ENCODE results near the gene B9D2.

The B9D2 gene

DNA sequence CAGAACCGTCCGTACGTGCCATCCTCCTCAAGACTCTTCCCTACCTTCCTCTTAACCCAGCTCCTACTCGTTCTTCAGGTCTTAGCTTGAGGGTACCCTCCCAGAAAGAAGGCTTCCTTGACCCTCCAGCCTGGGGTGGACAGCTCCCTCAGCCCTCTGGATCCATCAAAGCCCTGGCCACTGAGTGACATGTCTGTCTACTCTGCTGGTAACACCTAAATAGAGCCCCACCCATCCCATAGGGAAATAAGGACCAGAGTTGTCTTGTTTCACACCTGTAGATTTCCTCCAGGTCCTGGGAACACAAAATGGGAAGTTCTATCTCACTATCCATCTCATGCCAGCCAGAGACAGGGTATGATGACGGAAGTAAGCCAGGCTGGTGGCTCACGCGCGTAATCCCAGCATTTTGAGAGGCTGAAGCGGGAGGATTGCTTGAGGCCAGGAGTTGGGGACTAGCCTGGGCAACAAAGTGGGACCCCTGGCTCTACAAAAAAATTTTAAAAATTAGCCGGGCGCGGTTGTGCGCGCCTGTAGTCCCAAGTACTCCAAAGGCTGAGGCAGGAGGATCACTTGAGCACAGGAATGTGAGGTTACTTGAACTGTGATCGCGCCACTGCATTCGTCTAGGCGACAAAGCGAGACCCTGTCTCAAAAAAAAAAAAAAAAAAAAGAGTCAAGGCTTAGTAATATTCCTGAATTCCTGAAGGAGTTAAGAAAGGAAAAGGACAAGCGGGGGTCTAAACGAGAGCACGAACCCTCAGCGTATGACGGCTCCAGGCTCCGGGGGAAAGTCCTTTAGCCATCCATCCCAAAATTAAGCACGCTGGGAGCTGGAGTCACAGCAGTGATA lies 54.5 kb downstream of the B9D2 start:
- DNase-seq (ENCODE audit: low spot score), result no peak

DNA sequence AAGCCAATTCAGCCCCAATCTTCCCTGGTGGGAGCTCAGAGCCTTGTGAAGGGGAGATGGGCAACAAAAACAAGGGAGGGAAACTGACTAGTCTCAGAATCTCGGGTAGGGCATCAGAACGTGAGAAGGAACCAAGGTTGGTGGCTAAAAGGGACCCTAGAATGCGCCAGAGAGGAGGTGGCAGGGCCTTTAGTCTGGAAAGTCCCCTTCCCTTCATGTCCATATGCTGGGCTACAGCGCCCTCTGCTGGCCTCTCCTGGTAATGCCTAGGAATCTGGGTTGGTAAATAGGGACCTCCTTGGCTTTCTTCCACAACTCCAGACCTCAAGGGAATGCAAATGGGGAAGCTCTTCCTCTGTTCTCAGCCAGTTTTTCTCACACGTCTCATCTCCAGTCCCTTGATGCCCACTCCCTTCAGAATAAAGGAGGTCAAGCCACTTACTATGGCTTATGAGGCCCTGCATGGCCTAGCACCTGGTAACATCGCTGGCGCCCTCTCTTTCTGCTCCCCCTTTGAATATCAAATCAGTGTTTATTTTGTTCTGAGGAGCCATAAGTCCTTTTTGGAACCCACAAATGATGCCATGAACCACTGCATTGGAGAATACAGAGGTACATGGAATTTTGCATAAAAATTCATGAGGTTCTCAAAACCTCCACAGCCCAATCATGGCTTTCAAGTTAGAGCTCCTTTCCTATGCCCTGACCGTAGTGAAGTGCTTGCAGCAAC lies 55.3 kb downstream of the B9D2 start:
- DNase-seq (ENCODE audit: low spot score), result peak; percentile 89

DNA sequence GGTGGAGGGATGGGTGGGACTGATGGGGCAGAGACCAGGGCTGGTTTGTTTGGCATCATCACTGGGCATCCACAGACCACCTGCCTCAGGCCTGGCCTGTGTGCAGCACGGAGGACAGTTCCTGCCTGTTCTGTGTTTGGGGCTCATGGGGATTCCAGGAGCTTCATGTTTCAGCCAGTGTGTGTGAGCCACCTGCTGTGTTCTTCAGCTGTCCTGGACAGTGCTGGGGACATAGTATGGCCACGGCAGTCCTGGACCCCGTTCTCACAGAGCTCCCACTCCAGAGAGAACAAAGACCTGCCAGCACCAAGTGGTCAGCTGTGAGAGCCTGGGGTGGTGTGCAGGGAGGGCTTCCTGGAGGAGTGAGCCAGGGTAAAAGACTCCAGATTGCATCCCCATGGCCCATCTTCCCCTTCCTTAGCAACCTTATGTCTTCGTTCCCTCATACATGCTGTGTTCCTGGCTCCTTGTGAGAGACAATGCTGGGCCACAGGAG lies 55.9 kb downstream of the B9D2 start:
- no peak for DNase-seq (ENCODE audit: low spot score)

DNA sequence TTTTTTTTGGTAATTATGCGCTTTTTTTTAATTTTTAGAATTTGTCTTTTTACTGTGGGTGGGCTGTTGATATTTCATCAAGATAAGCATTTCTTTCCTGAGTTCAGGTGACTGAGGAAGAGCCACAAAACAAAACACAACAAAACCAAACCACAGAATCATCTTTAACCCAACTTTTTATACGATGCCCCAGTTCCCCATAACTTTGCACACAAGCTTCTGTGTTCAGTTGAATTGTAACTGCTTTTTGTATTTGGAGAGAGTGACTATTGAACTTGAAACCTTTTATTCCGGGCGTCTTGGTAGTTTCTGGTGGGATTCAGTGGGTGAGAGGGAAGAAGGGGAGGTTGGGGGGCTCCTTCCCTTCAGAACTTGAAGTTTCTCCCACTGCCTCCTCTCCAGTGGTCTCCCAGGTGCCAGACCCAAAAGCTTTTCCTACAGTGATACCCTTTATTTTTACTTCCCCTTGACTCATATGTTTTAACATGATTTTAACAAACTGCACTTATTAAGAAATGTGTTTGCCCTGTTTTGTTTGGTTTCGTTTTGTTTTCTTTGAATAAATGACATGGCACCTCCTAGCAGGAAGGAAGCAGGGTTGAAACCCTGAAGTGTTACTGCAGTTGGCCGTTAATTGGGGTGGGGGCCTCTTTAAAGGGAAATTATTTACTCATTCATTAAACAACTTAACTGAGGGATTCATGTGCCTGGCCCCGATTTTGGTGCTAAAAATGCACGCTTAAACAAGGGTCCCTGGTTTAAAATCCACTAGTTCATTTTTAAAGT lies 56.7 kb downstream of the B9D2 start:
- no peak for DNase-seq (ENCODE audit: low spot score)

DNA sequence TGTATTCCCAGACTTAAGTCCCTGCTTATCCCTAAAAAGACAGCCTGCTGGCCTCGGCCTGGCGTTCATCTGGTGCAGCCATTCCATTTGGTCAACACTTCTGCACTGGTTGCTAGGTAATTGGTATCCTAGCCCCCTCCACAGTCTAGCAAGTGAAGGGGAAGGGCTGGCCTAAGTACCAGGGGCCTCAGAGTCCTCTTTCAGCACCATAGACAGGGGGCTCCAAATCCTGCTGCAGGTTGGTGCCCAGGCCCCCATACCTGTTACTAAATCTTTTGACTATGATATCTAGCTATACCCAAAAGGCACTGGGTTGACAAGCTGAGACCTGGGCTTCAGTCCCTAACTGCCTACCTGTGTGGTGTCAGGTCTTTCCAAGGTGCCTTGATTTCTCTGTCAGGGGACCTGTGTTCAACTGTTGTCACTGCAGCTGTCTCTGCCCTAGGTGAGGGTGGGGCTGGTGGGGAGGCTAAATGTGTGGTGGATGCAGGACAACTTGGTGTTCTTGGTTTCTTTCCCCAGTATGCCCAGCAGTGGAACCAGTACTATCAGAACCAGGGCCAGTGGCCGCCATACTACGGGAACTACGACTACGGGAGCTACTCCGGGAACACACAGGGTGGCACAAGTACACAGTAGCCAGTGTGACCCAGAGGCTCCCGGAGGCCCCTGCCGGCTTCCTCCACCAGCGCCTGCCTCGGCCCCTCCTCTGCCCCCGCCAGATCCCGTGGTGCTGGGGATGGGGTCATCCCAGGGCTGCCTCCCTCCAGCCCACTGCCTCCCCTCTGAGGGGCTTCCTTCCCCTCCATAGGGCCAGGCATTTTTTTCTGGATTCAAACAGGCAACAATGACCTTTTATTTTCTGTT lies 57.8 kb downstream of the B9D2 start:
- DNase-seq (ENCODE audit: low spot score), result no peak

DNA sequence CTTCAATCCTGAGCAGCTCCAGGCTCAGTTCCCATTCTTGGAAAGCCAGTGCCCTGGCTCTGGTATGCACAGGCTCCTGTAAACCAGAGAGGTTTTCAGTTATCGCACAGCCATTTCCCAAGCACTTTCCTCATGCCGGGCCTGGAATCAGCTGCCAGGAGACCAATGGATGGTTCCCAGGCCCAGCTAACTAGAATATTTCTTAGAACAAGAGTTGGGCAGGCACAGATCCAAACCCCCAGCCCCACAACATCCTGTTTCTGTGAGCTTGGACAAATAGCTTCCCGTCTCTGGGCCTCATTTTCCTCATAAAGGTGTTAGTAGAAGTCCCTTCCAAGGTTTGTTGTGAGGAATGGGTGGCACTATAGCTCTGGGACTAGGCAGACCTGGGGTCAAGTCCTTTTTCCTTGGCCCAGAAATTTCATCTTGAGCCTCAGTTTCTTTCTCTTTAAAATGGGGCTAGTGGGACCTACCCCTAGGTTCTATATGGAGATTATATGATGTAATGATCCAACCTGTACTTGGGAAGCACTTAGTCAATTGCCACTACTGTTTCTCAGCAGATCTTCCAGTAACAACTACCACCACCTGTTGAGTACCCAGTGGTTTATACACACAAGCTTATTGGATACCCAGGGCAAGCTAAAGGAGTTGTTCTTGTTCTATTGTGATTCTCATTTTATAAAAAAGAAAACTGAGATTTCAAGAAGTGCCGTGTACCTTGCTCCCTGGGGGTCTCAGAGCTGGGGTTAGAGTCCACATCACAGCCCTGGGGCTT lies 59.1 kb downstream of the B9D2 start:
- DNase-seq (ENCODE audit: low spot score), result no peak
